Smooth muscle cell of the brain vasculature (primary cell): ENCODE results near the gene SPTAN1.
"Not testable (repeated sequence)": the region's sequence is repeated elsewhere in the genome, so short reads cannot be mapped to it uniquely, and the experiment has no call there.

Source experiments
- DNase-seq: peaks from one replicate; pipeline ENCODE4 v3.0.0-alpha.2; 2012; ENCODE audit warnings: low read depth, low spot score

Gene SPTAN1

DNA sequence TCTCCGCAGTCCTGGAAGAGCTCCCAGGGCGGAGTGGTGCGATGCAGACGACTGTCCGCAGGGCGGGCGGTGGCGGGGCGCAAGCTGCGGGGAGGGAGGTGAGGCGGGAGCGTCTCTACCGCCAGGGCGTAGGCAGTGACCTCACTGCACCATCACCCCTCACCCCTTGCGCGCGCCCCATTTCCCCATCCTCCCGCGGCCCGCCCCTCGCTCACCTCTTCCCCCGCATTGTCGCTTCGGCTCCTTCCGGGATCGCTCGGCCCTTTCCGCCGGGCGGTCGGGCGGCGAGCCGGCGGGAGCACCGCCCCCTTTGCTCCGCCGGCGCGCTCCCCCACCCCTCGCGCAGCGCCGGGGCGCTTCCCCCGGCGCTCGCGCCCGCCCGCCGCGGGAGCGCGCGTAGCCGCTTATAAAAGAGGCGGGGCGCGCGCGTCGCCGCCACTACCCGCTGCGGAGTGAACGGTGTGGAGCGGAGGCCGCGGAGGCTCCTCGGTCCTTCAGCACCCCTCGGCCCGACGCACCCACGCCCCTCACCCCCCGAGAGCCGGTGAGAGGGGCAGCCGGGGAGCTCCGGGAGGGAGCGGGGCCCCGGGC is at the start of gene SPTAN1:
Gene SPTAN1, plus strand, starts transcription at position 435 of the 591 bp plus-strand sequence. CDS start 14,154 bp downstream, outside the sequence.
- DNase-seq = peak; percentile 61

DNA sequence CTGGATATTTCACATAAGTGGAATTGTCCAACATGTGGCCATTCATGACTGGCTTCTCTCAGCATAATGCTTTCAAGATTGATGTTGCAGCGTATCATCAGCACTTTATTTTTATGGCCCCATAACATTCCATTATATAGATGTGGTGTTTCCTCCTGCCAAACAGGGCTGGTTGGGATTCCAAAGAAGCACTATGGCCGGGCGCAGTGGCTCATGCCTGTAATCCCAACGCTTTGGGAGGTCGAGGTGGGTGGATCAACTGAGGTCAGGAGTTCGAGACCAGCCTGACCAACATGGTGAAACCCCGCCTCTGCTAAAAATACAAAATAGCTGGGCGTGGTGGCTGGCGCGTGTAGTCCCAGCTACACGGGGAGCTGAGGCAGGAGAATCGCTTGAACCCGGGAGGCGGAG is 49.0 kb upstream of the SPTAN1 start:
- not testable (repeated sequence) for DNase-seq

DNA sequence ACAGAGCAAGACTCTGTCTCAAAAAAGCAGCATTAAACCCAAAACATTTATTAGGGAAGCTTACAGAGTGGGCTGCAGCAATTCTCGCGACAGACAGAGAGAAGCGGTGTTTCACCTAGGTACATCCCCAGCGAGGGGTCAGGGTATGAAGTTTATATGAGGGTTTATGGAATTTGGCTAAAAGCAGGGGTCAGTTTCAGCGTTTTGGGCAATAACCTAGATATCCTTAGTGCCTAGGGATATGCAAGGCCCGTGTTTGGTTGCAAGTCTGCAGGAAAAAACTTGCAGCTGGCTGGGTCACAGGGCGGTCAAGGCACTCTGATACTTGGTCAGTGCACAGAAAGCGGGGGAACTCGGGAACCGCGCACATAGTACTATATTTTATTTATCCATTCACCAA is 48.5 kb upstream of the SPTAN1 start:
- DNase-seq = no peak

DNA sequence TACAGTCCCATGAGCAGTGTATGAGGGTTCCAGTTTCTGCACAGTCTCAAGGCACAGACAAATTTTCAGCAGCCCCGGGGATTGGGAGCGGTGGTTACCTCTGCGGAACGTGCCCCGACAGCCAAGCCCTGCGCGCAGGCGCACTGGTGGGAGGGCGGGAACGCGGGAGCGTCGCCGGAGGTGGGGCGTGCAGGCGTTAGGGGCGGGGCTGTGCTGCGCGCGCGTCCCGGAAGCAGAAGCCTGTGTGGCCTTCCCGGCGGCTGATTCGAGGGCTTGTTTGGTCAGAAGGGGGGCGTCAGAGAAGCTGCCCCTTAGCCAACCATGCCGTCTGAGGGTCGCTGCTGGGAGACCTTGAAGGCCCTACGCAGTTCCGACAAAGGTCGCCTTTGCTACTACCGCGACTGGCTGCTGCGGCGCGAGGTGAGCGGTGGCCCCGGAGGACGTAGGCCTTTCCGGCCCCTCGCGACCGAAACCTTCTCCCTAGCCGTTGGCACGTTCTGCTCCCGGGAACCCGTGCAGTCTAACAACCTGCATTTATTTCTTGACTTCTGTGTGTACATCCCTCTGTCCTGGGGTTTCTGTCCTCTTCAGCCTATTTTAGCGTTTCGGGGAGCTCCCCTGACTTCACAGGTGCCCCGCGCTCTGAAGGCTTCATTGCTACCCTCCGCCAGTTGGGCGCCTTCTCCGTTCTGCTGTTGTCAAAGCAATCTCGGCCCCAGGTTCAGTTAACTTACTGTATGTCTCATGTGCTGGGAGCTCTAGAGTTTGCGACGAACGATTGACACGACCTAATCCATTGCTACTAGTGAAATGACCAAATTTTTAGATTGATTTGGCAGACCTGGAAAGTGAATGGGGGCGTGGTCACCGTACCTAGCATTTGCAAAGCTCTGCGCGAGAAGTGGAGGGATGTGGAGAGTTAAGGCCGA is 47.6 kb upstream of the SPTAN1 start, which contains the start of gene GLE1:
Gene GLE1, plus strand, starts transcription at position 235 of the 929 bp plus-strand sequence. Its CDS starts 87 bp downstream, at position 322.
- DNase-seq = peak; percentile 79

DNA sequence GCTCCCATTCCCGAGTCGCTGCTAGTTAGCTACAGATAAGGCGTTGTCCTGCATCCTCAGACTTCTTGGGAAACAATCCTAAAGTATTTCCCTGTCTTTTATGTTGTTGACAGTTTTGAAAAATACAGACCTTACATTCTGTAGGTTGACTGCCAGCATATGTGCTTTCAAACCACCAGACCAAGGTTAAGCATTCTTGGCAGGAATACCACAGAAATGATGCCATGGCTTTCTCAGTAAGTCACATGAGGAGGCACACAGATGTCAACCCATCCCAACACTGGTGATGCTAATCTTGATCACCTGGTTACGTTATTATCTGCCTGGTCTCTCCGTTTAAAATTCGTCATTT is 47.0 kb upstream of the SPTAN1 start:
- no peak for DNase-seq

DNA sequence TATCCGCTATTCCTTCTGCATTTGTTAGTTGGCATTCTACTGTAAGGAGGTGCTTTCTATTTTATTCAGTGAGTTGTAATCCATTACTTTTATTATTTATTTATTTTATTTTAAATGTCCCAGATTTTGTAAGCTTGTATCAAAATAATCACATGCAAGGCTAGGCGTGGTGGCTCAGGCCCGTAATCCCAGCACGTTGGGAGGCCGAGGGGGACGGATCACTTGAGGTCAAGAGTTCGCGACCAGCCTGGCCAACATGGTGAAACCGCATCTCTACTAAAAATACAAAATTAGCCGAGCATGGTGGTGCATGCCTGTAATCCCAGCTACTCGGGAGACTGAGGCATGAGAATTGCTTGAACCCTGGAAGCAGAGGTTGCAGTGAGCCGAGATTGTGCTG is 46.5 kb upstream of the SPTAN1 start:
- not testable (repeated sequence) for DNase-seq

DNA sequence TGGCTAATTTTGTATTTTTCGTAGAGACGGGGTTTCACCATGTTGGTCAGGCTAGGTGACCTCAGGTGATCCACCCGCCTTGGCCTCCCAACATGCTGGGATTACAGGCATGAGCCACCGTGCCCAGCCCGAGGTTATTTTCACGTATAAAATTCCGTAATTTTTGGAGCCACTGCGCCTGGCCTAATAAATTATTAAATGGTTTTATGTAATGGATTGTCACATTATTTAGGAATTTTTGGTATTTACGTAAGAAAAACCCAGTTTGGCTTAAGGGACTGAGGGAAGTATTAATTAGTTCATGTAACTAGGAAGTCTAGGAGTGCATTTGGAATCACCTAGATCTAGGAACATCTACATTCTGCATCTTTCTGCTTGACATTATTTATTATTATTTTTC is 39.6 kb upstream of the SPTAN1 start:
- DNase-seq = no peak

DNA sequence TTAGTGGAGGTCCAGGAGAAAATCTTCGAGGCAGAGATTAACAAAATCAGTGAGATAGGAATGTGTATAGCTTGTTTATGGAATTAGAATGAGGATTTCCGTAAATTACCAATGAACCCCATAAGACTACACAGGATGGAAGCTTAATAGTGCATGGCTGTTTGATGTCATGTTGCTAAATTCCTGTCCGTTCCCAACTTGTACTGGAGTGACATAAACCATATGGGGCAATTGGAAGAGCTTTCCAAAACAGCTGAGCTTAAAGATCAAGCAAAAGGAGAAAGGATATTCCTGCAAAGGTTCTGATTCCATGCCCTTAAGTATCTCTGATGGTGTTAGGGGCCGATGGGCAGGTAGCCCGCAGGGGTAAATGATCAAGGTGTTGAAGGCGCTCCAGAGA is 30.4 kb upstream of the SPTAN1 start:
- no peak for DNase-seq

DNA sequence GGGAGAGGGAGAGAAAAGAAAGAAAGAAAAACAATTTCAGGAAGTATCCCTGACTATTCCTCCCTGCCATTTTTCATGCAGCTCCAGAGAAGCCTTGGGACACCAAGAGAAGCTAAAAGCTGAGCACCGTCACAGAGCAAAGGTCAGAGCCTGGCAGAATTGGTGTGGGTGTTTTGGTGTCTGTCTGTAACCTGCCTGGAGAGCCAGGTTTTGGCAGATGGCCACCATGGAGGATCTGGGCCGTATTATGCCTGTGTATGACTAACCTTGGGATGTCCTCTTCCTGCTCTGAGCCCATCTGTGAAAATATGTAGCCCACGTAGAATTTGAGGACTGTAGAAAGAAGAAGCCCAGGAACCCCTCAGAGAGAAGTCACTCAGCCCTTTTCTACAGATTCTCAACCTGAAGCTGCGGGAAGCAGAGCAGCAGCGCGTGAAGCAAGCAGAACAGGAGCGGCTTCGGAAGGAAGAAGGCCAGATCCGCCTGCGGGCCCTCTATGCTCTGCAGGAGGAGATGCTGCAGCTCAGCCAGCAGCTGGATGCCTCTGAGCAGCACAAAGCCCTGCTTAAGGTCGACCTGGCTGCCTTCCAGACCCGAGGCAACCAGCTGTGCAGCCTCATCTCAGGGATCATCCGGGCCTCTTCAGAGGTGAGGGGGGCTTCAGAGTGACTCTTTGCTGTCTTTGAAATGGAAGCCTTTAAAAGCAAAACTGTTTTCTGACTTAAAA is 29.0 kb upstream of the SPTAN1 start:
- peak; percentile 75 for DNase-seq

DNA sequence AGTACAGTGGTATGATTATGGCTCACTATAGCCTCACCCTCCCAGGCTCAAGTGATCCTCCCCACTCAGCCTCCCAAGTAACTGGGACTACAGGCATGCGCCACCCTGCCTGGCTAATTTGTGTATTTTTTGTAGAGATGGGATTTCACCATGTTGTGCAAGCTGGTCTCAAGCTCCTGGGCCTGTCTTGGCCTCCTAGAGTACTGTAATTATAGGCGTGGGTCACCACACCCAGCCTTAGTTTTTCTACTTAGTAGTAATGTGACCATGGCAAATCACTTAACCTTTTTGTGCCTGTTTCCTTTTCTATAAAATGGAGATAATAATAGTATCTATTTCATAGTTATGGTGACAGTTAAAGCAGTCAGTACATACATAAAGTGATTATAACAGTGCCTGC is 25.7 kb upstream of the SPTAN1 start:
- DNase-seq = no peak

DNA sequence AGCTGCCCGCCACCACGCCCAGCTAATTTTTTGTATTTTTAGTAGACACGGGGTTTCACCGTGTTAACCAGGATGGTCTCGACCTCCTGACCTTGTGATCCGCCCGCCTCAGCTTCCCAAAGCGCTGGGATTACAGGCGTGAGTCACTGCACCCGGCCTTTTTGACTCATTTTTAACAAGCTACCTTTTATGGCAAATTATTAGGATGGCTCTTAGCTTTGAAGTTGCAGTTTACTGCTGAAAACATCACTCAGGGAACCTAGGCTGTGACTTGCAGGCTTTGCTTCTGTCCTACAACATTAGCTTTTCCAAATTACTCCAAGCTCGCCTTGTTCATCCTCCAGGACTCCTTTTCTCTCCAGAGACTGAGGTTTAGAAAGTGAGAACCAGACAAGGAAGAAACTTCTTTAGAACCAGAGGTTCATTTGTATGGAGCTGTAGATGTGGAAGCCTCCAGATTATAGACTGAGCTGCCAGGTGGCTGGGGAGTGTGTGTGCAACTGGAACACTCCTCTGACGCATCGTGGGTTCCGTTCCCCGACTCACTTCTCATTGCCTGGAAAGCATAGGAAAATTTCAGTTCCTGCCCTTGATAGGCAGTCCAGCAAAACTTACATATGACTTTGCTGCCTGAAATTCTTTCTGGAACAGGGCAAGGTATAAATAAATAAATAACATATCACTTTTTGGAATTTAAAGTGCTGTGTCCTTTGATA is 23.8 kb upstream of the SPTAN1 start:
- DNase-seq = no peak

DNA sequence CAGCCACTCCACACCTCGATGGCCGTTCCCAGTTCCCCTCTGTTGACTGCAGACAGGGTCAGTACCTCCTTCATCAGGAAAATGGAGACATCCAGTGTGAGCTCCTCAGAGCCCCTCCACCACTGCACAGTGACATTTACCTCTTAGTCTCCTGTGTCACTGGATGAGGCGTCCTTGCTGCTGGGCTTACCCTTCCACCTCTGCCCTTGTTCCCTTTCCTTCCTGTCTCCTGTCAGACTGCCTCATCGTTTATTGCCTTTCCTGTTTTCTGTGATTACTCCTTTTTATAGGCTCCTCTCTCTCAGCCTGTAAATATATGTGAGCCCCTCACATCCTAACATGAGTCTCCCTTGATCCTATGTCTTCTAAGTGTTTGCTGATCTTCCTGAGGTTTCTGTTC is 23.2 kb upstream of the SPTAN1 start:
- DNase-seq = no peak

DNA sequence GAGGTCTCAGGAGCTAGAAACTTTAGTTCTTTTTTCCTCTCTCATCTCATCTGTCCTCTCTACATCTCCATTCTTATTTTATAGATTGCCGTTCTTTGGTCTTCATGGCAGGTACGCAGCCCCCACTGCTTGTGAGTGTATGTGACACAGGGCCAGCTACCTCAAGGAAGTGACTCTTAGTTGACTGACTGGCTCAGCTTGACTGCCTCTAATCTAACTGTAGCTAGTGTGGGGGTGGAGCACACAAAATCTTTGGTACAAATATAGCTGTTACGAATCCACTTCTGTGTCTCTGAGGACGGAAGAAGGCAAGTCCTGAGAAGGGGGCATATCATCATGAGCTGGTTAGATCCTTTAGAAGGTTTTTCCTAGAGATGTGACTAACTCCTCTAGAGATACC is 19.8 kb upstream of the SPTAN1 start:
- no peak for DNase-seq

DNA sequence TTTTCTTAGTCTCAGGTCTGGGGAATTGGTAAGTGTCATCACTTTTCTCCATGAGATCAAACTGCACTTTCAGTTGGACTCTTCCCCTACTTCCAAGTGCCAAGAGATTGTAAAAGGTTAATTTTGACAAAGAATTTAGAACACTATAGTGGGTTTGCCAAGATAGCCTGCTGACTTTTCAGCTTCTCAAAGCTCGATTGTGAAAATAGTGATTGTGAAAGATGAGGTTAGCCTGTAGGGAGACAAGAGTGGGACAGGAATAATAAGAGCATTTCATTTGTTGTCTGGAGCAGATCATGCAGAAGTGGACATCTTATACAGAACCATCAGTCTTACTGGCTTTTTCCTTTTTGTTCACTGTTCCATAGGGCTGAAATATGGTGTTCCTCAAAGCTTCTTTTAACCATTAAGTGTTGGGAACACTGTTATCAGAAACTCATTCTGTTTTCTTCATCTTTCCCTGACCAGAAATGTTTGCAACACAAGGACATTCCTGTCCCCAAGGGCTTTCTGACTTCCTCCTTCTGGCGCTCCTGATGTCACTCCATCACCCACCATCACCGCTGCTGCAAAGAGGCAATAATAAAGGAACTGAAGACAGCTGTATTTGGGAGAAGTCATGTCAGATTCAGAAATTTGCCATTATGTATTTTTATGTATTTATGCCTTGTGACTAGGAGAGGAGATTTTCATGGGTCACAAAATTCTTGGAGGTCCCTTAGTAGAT is 11.6 kb upstream of the SPTAN1 start:
- DNase-seq = no peak

DNA sequence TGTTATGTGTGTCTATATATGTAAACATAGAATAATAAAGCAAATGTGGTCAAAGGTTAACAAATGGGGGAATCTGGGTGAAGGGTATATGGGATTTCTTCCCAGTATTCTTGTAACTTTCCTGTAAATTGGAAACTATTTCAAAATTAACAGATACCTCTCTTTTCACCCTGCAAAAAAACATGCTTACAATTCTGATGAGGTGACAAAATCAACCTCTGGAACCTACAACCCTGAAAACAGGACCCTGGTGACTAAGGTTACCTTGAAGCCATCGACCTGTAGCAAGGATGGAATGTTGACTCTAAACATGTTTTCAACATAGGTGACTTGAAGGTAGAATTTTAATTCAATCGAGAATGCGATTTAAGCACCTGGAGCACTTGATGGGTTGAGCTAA is 5.9 kb upstream of the SPTAN1 start:
- DNase-seq = no peak

DNA sequence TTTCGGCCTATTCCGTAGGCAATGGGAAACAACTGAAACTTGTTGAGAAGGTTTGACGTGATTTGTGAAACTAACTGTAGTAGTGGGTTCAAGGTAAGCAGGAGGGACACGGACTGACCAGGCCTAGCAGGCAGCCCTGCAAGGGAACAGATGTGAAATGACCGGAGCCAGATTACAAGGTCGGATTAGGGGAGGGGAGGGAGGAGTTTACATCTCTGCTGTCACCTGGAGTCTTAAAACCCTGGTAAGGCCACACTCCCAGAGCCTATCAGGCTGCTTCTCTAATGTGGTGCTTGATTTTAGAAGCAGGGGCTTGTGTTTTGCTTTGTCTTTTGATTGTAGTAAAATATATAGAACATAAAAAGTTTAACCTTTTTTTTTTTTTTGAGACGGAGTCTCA is 3.5 kb upstream of the SPTAN1 start:
- no peak for DNase-seq

DNA sequence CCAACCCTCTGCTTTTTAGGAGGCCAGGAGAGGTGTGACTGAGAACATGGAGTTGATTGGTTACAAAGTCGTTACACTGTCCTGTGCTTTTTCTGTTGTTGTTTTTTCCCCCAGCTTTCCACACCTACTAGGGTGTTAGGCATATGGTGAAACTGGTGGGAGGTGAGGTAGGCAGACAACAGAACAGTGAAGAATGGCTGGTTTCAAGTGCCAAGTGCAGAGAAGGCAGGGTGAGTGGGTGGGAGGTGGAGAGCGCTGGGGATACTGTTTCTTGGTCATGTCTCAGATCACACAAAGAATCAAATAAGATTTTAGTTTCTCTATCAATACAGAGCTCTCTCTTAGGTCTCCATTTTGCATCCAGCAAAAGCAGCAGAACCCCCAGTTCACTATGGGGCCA is 2.2 kb upstream of the SPTAN1 start:
- no peak for DNase-seq

DNA sequence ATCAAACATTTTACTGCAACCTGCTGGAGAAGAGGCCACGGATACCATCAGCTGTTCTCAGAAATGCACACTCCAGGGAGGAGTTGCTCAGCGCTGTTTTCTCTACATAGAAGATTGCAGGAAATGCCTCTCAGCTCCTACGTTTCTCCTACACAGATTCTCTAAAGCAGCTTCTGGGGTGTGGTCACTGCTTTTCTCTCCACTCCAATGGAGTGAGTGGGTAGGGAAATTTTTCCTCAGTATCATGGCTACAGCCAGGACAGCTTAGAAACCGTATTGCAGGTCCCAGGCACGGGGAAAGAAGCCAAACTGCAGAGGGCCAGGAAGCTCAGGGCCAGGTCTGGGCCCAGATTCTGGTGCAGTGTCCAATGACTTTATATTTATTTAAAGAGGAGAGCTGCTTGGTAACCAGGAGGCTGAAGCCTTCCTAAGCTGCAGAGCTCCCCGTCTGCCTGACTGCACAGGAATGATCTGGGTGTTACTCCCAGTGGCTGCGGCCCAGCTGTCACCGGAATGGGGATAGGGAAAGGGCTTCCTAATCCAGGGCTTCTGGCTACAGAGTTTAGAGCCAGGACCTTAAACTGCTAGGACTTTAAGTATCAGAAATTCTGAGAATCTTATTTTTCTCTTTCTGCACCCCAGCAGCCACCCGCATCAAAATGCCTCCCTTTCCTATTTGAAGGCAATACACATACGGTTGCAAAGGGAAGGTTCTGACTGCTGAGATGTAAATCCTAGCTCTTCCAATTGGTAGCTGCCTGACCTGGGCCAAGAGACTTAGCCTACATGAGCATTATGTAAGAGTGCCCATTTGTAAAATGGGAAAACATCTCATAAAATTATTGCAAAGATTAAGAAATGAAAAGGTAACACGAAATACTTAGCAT is 1.4 kb upstream of the SPTAN1 start:
- no peak for DNase-seq

DNA sequence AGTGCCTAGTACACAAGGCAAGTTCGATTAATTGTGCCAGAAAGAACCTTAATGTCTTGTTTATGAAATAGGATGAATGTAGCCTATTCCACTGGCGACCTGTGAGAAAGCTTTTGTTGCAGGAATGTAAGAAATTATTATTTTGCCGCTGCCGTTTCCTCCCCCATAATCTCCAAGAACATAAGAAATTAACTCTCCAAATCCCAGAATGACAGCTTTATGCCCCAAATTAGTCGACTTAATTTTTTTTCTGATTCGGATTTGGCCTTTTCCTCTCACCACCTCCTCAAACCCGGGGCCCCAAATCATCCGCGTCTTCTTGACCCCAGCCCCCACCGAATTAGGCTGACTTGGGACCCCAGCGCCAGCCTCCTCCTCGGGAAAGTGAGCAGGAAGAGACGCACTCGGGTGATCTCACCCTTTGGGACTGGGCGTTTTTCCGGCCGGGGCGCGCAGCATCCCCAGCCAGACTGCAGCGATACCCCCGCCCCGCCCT is 682 bp upstream of the SPTAN1 start:
- no peak for DNase-seq
